Stimulated activated naive CD4-positive, alpha-beta T cell treated with Interleukin-2 at 50 U/mL for 16 hours (primary cell): ENCODE data around the gene LIPG.
"Not testable (repeated sequence)": the region's sequence is repeated elsewhere in the genome, so short reads cannot be mapped to it uniquely, and the experiment has no call there.

Experiments
- DNase-seq: peaks from one replicate; lab custom pipeline; 2025; lab: John Stamatoyannopoulos, UW

The LIPG gene

DNA sequence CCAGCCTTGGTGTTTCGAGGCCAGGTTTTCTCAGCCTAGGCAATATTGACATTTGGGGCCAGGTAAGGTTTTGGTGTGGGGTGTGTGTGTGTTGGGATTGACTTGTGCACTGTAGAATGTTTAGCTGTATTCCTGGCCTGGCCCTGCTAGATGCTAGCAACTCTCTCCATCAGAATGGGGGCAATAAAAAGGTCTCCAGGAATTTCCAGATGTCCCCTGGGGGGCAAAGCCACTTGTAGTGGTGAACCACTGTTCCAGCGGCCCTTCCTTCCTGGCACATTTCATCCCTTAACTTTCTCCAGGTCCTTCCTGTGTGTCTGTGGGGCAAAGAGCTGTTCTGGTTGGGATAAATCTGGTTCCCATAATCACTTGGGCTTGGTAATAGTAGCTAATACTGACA lies 12.0 kb downstream of the LIPG start:
- no peak for DNase-seq

DNA sequence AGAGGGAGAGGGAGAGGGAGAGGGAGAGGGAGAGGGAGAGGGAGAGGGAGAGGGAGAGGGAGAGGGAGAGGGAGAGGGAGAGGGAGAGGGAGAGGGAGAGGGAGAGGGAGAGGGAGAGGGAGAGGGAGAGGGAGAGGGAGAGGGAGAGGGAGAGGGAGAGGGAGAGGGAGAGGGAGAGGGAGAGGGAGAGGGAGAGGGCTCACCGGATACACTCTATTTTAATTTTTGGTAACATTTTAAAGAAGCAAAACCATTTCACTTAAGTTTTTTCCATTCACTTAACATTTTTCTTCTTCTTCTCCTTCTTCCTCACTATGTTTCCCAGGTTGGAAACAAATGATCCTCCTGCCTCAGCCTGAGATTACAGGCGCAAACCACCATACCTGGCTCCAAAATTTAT lies 17.2 kb downstream of the LIPG start:
- not testable (repeated sequence) for DNase-seq

DNA sequence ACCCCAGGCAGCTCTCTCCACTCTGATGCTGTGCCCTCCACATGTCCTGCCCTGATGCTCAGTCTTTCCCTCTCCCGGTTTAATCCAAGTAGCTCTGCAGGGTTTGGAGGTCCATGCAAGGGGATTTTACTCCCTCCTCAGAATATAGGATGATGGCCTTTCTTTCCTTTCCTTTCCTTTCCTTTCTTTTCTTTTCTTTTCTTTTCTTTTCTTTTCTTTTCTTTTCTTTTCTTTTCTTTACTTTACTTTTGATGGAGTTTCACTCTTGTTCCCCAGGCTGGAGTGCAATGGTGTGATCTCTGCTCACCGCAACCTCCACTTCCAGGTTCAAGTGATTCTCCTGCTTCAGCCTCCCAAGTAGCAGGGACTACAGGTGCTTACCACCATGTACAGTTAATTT lies 17.7 kb downstream of the LIPG start:
- DNase-seq = not testable (repeated sequence)

DNA sequence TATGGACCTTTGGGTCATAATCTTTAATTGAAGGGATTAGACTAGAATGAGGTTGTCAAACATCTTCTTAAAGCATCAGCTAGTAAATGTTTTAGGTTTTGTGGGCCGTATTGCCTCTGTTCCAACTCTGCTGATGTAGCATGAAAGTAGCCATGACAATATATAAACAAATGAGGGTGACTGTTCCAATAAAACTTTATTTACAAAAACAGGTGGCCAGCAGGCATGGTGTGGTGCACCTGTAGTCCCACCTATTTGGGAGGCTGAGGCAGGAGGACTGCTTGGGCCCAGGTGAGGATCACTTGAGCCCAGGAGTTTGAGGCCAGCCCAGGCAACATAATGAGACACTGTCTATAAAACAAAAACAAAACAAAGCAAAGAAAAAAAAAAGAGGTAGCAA lies 18.4 kb downstream of the LIPG start:
- DNase-seq = no peak

DNA sequence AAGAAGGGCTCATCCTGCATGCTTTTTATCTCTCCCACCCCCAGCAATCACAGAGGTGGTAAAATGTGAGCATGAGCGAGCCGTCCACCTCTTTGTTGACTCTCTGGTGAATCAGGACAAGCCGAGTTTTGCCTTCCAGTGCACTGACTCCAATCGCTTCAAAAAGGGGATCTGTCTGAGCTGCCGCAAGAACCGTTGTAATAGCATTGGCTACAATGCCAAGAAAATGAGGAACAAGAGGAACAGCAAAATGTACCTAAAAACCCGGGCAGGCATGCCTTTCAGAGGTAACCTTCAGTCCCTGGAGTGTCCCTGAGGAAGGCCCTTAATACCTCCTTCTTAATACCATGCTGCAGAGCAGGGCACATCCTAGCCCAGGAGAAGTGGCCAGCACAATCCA lies 19.5 kb downstream of the LIPG start:
- DNase-seq = no peak

DNA sequence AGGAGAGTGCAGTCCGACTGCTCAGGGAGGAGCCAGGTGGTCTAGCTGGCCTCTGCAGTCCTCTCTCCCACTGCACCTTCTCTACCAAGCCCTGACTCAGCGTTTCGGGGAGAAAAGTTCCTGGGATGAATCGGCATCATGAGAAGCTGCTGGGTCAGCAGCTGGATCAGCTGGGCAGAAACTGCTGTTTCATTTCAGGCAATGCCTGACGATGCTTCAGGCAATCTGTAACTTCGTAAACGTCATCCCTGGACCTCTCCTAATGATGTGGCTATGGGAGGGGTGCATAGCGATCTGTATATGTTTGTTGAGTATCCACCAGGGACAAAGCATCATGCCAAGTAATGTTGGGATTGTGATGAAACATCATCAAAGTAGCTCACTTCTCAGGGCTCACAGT lies 20.7 kb downstream of the LIPG start:
- no peak for DNase-seq

DNA sequence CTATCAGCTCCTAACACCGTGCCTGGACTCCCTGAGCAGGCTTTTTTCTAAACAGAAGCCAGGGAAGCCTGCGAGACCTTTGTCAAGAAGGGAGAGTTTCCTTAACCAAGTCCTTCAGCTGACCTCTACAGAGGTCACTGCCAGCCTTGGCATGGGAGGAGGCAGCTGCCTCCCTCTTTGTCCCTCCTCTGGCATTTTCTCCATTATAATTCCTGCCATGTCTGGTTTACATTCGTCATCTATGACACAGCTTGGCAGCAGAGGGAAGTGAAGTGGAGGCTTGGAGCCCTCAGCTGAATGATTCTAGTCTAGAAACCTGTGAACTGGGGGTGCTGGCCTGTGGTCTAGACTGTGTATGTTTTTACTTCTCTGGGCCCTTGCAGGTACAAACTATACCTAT lies 22.5 kb downstream of the LIPG start:
- no peak for DNase-seq

DNA sequence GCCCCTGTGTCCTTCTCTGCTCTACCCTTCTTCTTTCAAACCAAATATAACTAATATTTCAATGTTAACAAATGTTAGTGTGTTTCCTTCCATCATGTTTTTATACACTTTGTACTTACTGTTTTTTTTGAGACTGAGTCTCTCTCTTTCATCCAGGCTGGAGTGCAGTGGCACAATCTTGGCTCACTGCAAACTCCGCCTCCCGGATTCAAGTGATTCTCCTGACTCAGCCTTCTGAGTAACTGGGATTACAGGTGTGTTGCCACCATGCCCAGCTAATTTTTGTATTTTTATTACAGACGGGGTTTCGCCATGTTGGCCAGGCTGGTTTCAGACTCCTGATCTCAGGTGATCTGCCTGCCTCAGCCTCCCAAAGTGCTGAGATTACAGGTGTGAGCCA lies 23.1 kb downstream of the LIPG start:
- DNase-seq = not testable (repeated sequence)

DNA sequence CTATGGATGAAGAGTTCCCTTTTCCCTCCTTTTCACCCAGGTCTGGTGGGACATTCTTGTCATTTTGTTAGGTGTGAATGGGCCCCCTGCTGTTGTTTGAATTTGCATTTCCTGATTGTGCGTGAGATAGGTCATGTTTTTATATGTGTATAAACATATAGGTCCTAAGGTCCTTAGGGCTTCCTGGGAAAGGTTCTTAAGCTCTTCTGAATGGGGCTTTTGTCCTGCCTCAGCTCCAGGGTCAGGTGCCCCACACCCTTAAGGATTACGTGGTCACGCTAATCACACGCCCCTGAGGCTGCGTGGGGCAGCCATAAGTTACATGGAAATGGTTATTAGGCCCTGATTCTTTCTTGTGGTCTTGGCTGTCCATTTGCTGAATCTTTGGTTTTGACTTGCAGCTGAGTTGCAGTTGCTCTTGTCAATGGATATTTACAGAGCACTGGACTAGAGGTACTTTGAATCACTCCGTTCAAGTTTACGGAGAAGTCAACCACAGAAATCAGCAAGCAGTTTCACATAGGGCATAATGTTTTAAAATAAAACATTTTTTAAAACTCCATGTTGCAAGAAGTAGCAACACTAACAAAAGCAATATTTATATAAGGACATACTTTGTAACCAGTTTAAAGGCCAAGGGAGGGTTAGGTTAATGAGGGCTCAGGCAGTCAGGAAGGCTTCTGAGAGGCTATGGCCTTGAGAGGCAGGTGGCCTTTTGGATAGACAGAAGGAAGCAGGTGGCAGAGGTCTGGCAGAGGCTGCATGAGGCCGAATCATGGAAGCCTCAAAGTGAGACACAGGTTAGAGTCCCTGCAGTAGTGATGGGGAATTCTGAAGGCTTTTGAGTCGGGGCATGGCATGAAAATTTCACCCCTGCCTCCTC lies 24.2 kb downstream of the LIPG start:
- DNase-seq = no peak

DNA sequence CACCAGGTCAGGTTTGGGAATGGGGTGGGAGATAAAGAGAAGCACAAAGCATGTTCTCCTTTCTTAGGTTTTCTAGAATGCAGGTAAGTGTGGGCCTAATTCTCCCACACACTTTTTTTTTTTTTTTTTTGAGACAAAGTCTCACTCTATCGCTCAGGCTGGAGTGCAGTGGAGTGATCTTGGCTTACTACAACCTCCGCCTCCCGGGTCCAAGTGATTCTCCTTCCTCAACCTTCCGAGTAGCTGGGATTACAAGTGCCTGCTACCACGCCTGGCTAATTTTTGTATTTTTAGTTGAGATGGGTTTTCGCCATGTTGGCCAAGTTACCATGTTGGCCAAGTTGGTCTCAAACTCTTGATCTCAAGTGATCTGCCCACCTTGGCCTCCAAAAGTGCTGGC lies 26.3 kb downstream of the LIPG start:
- DNase-seq = no peak

DNA sequence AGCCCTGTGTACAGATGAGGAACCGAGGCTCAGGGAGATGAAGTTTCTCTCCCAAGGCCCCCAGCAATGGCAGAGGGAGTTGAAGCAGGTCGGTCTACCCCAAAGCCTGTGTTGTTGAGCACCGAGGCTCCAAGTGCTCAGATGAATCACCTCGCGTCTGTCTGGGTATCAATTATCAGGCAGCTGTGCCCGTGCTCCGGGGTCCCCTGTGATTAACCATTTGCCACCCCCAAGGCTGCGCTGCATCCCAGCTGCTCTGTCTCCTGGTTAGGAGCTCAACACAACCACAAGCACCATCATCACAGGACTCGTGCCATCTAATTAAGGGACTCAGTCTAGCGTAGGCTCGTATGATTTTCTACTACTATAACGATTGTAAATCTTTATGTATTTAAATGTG lies 27.1 kb downstream of the LIPG start:
- DNase-seq = no peak

DNA sequence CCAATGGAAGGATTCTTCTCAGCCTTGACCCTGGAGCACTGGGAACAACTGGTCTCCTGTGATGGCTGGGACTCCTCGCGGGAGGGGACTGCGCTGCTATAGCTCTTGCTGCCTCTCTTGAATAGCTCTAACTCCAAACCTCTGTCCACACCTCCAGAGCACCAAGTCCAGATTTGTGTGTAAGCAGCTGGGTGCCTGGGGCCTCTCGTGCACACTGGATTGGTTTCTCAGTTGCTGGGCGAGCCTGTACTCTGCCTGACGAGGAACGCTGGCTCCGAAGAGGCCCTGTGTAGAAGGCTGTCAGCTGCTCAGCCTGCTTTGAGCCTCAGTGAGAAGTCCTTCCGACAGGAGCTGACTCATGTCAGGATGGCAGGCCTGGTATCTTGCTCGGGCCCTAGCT lies 28.8 kb downstream of the LIPG start:
- DNase-seq = no peak

DNA sequence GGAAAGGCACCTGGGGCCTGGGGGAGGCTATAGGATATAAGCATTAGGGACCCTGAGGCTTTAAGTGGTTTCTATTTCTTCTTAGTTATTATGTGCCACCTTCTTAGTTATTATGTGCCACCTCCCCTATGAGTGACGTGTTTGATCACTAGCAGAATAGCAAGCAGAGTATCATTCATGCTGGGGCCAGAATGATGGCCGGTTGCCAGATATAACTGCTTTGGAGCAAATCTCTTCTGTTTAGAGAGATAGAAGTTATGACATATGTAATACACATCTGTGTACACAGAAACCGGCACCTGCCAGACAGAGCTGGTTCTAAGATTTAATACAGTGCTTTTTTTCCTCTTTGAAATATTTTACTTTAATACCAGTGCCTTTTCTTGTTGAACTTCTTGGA lies 29.4 kb downstream of the LIPG start:
- DNase-seq = no peak

DNA sequence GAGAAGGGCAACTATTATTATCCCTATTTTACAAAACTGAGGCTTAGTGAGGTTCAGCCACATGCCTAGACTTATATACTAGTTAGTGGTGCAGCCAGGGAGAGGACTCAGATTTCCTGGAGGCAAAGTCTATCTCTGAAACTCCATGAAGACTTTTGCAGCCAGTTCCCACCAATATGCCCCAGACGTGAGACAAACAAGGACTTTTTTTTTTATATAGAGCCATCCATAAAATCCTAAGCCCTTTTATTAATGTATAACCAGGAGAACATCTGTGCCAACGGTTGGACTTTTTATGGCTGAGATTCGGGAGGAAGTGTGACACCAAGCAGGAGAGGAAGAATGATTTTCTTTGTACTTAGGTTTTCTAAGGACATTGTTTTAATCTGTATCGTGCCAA lies 29.9 kb downstream of the LIPG start:
- DNase-seq = no peak

DNA sequence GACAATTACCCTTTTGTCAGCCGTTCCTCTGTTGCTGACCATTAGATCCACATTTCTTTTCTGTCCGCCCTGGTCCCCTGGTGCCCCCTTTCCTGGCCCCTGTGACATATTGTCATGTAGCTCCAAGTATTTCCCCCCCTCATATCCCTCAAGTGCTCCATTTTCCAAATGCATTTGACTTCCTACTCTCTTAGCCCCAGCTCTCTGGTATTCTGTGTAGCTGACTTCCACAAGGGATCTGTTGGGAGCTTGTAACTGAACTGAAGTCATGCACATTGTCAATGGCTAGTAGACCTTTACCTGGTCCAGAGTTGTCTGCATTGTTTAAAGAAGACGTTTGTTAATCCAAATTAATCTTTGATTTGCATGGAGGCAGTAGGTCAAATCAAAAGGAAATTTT lies 34.8 kb downstream of the LIPG start:
- DNase-seq = no peak

DNA sequence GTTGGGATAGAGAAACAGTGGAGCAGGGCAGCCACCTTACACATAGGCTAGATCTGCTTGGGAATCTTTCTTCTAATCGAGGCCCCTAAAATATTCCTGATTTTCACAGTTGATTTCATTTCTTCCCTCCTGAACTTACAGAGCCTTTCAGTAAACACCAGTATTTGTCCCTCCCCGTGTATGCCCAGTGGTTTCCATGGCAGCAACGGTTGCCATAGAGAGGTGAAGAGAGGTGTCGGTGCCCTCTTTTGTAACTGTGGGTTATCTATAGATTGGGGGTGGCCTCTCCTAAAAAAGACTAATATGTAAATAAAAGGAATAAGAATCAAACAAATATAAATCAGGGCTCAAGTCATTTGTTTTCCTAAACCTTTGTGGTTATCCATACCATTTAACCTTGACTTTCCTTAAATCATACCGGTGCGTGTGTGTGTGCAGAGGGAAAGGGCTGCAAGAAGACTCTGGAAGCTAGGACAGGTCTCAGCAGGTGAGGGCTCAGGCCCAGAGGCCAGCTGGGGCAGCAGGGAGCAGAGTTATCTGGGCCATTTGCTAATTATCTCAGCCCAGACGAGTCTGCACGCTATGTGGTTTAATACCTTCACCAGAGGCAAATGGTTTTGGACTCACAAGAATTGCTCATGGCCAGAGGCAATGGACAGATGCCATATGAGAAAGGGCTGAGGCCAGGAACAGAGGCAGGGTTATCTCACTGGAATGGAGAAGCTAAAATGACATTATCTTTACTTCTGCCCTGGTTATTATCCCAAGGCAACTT lies 35.5 kb downstream of the LIPG start:
- no peak for DNase-seq

DNA sequence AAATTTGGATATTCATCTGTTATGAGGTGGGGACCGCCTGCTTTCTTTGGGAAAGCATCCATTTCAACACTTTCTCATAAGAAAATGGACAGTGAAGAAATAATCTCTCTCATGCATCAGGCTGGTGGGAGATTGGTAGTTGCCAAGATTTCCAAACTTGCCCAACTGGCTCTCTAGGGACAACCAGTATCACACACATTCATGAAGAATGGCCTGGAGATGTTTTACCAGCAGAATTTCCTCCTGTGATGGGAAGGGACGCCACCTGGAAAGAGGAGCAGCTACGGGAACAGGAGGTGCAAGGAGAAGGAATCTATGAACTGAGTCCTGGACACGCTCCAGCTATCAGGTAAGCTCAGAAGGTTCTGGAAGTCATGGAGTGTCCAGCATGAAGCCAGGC lies 39.4 kb downstream of the LIPG start:
- no peak for DNase-seq

DNA sequence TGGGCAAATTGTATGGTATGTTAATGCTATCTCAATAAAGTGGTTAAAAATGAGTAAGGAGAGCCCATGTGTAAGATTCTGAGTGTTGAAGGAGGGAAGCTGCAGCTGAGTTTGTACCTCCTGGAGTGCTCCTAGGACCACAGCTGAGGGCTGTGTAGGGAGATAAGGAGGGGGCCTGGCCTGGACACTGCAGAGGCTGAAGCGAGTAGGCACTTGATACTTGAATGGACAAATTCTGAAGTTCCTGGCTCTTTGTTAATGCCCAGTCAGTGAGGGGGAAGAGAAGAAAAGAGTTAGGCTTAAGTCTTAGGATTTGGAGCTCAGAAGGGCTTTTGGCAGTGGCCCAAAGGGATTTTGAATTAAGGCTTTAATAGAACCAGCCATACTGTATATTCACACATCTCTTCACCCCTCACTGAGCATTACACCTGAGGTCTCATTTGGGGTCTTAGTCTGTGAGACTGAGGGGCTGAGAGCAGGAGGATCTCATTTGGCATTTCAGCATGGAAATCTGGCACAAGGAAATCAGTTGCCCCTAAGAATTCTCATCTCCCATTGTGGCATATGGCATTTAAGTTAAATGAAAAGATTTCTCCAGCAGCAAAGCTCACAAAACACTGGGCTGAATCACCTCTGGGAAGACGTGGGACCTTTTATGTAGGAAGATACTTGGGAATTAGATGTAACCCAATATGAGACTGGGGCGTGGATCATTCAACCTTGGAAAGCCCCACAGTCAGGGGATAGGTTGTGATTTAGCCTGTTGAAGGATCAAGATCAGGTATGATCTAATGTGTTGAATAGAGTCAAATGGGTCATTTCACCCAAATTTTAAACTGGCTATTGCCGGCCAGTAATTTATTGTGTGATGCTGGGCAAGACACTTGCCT lies 46.8 kb downstream of the LIPG start:
- no peak for DNase-seq

DNA sequence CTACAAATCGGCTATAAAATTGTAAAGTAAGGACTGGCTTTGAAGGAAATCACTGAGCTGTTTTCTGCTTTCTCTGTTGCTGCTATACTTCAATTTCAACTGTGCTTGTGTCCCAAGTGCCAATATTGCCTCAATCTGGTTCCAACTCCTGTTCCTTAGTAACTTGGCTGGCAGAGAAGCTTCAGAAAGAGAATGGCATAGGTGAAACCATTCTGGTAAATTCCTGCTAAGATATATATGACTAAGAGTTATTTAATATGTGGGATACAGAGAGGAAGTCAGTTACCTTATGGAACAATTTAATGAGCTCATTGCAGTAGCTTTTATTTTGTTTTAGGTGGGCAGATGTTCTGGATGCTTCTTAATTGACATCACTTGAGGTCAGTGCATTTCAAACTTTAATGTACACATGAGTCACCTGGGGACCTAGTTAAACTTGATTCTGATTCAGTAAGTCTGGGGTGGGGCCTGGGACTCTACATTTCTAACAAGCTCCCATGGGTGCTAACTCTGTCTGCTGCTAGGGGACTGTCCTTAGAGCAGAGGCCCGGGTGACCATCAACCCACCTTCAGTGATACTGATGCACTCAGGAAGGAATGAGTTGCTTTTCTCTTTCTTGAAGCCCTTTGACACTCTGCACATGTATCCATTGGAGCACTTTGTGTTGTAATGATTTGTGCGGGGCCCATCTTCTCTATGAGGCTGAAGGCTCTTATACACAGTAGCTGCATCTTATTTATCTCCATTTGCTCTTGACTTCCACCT lies 47.6 kb downstream of the LIPG start:
- DNase-seq = no peak

DNA sequence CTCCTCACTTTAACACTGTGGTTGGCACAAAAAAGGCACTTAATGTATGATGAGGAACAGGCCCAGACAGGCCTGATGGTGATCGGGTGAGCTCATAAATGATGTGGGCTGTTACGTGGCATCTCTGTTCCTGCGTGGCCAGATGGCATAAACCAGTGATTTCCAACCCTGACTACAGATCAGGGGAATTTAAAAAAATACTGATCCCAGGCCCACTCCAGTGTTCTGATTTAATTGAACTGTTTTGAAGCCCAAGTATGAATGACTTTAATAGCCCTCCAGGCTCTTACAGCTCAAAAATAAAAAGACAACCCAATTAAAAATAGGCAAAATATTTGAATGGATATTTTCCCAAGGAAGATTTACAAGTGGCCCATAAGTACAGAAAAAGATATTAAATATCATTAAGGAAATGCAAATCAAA lies 48.2 kb downstream of the LIPG start:
- DNase-seq = no peak

DNA sequence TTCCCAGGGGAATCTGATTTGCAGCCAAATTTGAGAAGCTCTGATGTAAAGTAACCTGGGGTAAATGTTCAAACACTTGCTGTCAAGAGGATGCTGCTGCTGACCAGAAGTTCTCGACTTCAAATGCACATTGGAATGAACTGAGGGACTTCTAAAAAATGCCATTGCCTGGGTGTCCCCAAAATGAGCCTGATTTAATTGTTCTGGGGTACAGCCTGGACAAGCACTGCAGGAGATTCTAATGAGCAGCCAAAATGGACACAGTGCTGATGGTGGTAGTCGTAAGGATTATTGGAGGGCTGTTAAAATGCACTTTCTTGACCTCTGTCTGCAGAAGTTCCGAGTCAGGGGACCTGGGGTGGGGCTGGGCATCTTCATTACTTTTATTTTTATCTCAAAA lies 49.5 kb downstream of the LIPG start:
- DNase-seq = no peak
